ENCODE results near the gene THEMIS.

DNA sequence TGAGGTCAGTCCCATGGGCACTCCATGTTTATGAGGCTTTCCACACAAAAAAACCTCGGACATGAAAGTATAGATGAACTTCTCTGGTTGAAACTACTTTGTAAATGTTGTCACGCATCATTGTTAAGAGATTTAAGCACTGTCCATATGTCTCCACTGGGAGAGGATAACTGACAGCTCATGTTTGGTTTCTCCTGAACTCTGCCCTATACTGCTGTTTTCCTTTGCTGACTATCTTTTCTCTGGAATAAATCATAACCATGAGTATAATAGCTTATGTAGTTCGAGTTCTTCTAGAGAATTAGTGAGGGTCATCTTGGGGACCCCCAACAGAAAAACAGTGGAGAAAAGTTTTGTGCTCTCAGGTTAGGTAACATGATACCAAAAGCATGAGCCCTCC is 14.3 kb downstream of the THEMIS start:
- no peak for TF ChIP-seq CTCF (IDR thresholded peaks at IDR 0.05)
- no peak for TF ChIP-seq POLR2A (IDR thresholded peaks at IDR 0.05)
